Measurements from ENCODE around the gene CEP128. TPM values are rescaled to one million over a fixed set of nuclear protein-coding genes. Genes with fewer than 3 reads are reported as not detected.

The CEP128 gene
- polyA plus RNA-seq, 1 donor (not counting 4 experiments of a cell fraction or from before 2014, with no cell fraction given) = 2.6 TPM

GRCh38 chr14:80489513-80489912 lies 452.0 kb downstream of the CEP128 start:
- no peaks in the 10 kb centered on the region for H3K9me1 ChIP-seq (ENCODE audit: control insufficient read depth, extremely low read depth, insufficient read depth, low read length)
- no peaks in the 10 kb centered on the region for H3K36me3 ChIP-seq (ENCODE audit: control insufficient read depth in 2 of 2, extremely low read depth in 1 of 2, insufficient read depth in 2 of 2, low read length in 2 of 2)
- no peak overlapping the region for H3K4me3 ChIP-seq (ENCODE audit: control insufficient read depth in 2 of 3, extremely low read depth in 1 of 3, insufficient read depth in 2 of 3, low read depth in 1 of 3, low read length in 3 of 3)
- no peaks in the 10 kb centered on the region for H3K79me2 ChIP-seq (ENCODE audit: control insufficient read depth, insufficient read depth, low read length)
- H3K9ac ChIP-seq (ENCODE audit: control insufficient read depth, extremely low read depth, insufficient read depth, low read length) = no peak overlapping the region
- dilution Hi-C loops (cut with MboI; ENCODE audit: extremely low pct_ligation_motif_present, low sequenced_read_pairs) = no loop called here
- no peak overlapping the region for H3K4me2 ChIP-seq (ENCODE audit: control insufficient read depth, extremely low read depth, insufficient read depth, low read depth, low read length)
- TF ChIP-seq CTCF (optimal IDR thresholded peaks at IDR 0.05 in 1 of 3, IDR thresholded peaks at IDR 0.05 in 1 of 3, conservative IDR thresholded peaks at IDR 0.05 in 1 of 3; ENCODE audit: extremely low read depth in 1 of 3, insufficient read depth in 2 of 3, low read length in 3 of 3) (no peak), EZH2 (IDR thresholded peaks at IDR 0.05; ENCODE audit: low read length) (no peak)
- H2AFZ ChIP-seq (ENCODE audit: control insufficient read depth, low read length) = no peak overlapping the region
- no peaks in the 10 kb centered on the region for H4K20me1 ChIP-seq (ENCODE audit: control insufficient read depth, extremely low read depth, insufficient read depth, low read length)
- FAIRE-seq (no peak), DNase-seq (ENCODE audit: low read depth, low spot score) (no peak)
- no peaks in the 10 kb centered on the region for H3K4me1 ChIP-seq (ENCODE audit: control insufficient read depth, extremely low read depth, insufficient read depth, low read length)
- H3K27me3 ChIP-seq (ENCODE audit: control insufficient read depth, extremely low read depth, insufficient read depth, low read length) = no peaks in the 10 kb centered on the region
- H3K27ac ChIP-seq (ENCODE audit: control insufficient read depth, insufficient read depth, low read length) = no peak overlapping the region
- no peaks in the 10 kb centered on the region for H3K9me3 ChIP-seq (ENCODE audit: control insufficient read depth, low read depth, low read length)

- Histone ChIP-seq H3K9ac (ENCODE audit: control insufficient read depth, extremely low read depth, insufficient read depth, low read length) (no peak overlapping the region), H3K9me3 (ENCODE audit: control insufficient read depth, low read depth, low read length) (no peaks in the 10 kb centered on the region), H3K27me3 (ENCODE audit: control insufficient read depth, extremely low read depth, insufficient read depth, low read length) (no peaks in the 10 kb centered on the region), H4K20me1 (ENCODE audit: control insufficient read depth, extremely low read depth, insufficient read depth, low read length) (no peaks in the 10 kb centered on the region), H3K27ac (ENCODE audit: control insufficient read depth, insufficient read depth, low read length) (no peak overlapping the region), H3K79me2 (ENCODE audit: control insufficient read depth, insufficient read depth, low read length) (no peaks in the 10 kb centered on the region), H3K36me3 (ENCODE audit: control insufficient read depth in 2 of 2, extremely low read depth in 1 of 2, insufficient read depth in 2 of 2, low read length in 2 of 2) (no peaks in the 10 kb centered on the region), H3K4me1 (ENCODE audit: control insufficient read depth, extremely low read depth, insufficient read depth, low read length) (no peaks in the 10 kb centered on the region), H3K4me3 (ENCODE audit: control insufficient read depth in 2 of 3, extremely low read depth in 1 of 3, insufficient read depth in 2 of 3, low read depth in 1 of 3, low read length in 3 of 3) (no peak overlapping the region), H3K4me2 (ENCODE audit: control insufficient read depth, extremely low read depth, insufficient read depth, low read depth, low read length) (no peak overlapping the region), H2AFZ (ENCODE audit: control insufficient read depth, low read length) (no peak overlapping the region), H3K9me1 (ENCODE audit: control insufficient read depth, extremely low read depth, insufficient read depth, low read length) (no peaks in the 10 kb centered on the region)
- DNase-seq (ENCODE audit: low read depth, low spot score) = no peak
- no peak for FAIRE-seq
- dilution Hi-C loops (cut with MboI; ENCODE audit: extremely low pct_ligation_motif_present, low sequenced_read_pairs) = no loop called here
- TF ChIP-seq EZH2 (IDR thresholded peaks at IDR 0.05; ENCODE audit: low read length) (no peak), CTCF (optimal IDR thresholded peaks at IDR 0.05 in 1 of 3, IDR thresholded peaks at IDR 0.05 in 1 of 3, conservative IDR thresholded peaks at IDR 0.05 in 1 of 3; ENCODE audit: extremely low read depth in 1 of 3, insufficient read depth in 2 of 3, low read length in 3 of 3) (no peak)
These were observed 455.8 kb downstream of the CEP128 start for GRCh38 chr14:80485764-80486163.
